Ovary (tissue), 1 donor: ENCODE results near the gene LAMA1.

Source experiments
- EP300 ChIP-seq: sonication (generic); formaldehyde crosslinking; IDR thresholded peaks from one replicate; pipeline ENCODE4 v1.6.1; 2017; ENCODE audit warnings: antibody characterized with exemption
- POLR2A ChIP-seq: fragments of 450-650 bp; IDR thresholded peaks from one replicate; pipeline ENCODE4 v1.6.1; 2017; ENCODE audit warnings: antibody characterized with exemption, mild to moderate bottlenecking, moderate library complexity

- TF ChIP-seq POLR2A (no peak), EP300 (no peak)
These were observed 67.6 kb downstream of the LAMA1 start for GRCh38 chr18:7049951-7050350.
